Spleen (tissue), 7 donors: ENCODE data around the gene HOXA10.

Source experiments
- CTCF ChIP-seq, 11 experiments: fragments of 200-600 bp in 7 of 11; fragments of 450-650 bp in 4 of 11; sonication (generic) in 4 of 11; IDR thresholded peaks in 8 of 11; conservative IDR thresholded peaks in 3 of 11; 1 replicate in 7 of 11; 2 replicates in 4 of 11; pipeline versions ENCODE4 v1.4.0 to v1.8.0; 2016 to 2021; ENCODE audit warnings: antibody characterized with exemption in 11 of 11, inconsistent platforms in 4 of 11, mild to moderate bottlenecking in 1 of 11
- POLR2A ChIP-seq, 3 donors: fragments of 450-650 bp; IDR thresholded peaks; one replicate each; pipeline ENCODE4 v1.5.1; 2017; ENCODE audit warnings: antibody characterized with exemption in 3 of 3, mild to moderate bottlenecking in 1 of 3
- donor health status: DM: no; HTN: no; CAD: no; lungs with moderate emphysema.
- donor health status: DM: no; HTN: no; CAD: no.
- donor health status: DM: no; HTN: no; CAD: no.

DNA sequence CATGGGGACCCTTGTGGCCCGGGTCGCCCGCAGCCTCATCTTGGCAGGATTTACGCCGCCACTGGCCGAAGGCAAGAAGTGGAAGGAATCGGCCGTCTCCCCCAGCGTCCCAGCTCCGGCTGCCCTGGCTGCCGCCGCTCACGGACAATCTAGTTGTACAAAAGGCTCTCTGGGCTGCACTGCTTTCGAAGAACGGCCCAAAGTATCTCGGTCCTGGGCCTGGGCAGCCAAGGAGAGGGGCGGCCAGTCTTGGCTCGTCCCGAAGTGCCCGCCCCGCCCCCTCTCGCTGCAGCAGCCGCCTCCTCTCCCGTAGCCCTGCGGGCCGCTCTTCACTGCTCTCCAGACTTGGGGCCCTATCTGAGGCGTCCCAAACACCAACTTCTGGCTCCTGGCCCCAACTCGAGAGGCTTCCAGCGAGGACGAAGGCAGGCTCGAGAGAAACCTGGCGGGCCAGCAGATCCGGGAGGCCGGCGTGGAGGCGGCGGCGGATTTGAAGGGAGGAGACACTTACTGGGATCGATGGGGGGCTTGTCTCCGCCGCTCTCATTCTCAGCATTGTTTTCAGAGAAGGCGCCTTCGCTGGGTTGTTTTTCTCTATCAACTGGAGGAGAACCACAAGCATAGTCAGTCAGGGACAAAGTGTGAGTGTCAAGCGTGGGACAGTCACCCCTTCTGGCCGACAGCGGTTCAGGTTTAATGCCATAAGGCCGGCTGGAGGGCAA lies 9.6 kb downstream of the HOXA10 start:
- TF ChIP-seq CTCF (IDR thresholded peaks at IDR 0.05 in 8 of 11, conservative IDR thresholded peaks at IDR 0.05 in 3 of 11), result peak in 1 of 11 experiments; percentile 10
- TF ChIP-seq POLR2A (IDR thresholded peaks at IDR 0.05), result no peak
